NOMO-1 (cell line): ENCODE measurements around the gene NR5A1.

Source experiments
- DNase-seq, 2 experiments: peaks; one replicate each; lab custom pipeline; 2025; ENCODE audit not compliant: unreplicated experiment in 2 of 2; lab: John Stamatoyannopoulos, UW

NR5A1 gene

DNA sequence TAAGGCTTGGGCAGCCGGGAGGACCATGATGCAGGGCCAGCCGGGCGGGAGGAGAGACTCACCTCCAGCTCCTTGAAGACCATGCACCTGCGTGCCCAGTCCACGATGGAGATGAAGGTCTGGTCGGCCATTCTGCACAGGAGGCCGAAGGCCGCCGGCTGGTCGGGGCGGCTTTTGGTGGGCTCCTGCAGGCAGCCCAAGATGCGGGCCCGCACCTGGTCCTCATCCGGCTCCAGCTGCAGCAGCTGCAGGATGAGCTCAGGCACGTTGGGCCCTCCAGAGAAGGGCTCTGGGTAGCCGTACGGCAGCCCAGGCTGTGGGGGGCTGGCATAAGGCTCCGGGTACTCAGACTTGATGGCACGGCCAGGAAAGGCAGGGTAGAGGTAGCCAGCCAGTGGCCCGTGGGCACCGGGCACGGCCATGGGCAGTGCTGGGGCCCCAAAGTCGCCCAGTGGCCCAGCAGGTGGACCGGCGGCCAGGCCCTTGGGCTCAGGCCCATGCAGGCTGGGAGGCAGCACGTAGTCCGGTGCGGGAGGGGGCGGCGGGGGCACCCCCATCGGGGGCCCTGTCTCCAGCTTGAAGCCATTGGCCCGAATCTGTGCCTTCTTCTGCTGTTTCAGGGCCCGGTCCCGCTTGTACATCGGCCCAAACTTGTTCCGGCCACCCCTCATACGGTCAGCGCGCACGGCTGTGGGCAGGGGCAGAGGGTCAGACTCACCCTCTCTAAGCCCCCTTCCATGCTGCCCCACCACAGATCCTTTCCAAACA is 7.0 kb downstream of the NR5A1 start:
- no peak for DNase-seq

DNA sequence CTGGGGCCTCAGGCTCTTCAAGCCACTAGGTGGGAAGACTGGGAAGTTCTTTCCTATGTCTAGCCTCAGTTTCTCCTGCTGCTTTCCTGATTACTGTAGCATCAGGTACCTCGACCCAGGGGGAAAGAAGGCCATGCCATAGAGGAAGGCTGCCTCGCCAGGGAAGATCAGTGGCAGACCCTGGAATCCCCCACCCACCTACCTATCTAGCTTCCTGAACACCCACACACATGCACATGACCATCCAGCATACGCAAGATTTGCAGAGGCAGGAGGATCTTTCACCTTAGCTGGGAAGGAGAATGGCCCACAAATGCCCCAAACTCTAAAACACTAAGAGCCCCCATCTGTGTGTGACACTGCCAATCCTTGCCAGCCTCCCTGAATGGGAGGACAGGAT is 8.0 kb downstream of the NR5A1 start:
- no peak for DNase-seq

DNA sequence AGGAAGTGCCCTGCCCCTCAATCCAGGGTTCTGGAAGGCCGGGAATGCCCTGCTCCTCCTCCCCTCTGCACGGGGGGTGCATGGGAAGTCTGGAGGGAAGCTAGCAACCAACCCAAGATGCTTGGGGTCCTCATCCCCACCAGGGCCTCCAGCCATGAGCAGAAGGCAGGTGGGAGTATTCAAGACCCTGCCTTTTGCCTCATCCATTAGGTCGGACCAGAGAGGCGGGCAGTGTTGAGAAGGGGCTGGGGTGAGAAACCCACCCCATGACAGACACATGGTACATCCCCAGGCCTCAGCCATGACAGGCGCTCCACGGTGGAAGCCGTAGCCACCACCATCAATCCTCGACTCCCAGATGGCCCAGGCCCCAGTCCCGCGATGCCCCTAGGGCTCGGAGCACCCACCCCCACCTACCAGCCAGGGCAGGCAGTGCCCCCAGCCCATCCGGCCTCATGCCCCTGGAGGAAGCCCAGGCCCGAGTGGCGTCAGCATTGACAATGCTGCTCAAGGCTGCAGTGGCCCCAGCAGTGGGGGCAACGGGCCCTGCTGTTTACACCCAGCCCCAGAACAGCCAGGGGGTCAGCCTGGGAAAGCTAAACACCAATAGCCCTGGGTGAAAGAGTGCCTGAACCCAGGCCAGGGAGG is 8.6 kb downstream of the NR5A1 start:
- no peak for DNase-seq

DNA sequence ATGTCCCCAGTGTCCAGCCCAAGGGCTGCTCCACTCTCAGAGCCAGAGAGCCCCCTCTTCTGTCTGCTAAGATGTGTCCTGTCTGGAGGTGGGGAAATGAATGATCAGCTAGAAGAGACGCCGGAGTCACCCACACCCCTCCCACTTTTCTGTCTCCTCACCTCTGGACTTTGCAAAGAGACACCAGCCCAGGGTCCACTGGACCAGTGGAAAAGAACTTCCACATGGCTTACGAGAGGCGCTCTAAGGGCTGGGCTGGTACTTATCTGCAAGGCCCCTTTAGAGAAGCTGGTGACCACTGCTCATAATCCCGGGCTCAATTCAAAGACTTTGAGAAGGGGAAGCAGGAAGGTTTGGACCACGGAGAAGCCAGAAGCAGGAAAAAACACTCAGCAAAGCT is 9.2 kb downstream of the NR5A1 start:
- DNase-seq = no peak

DNA sequence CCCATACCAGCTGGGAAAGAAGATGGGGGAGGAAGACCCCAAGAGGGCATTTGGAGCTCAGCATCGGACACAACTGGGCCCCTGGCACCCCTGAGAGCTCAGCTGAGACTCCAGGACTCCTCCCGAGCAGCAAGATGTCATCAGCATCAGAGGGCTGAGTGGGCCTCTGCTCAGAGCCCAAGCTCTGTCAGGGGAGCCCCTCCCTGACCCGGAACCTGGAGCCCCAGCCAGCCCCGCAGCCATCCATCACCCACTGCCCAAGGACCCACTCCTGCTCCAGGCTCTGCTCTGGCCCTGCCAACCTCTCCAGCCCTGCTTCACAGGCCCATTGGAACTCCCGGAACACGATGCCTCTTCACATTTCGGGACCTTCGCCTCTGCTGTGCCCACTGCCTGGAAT is 9.8 kb downstream of the NR5A1 start:
- no peak for DNase-seq

DNA sequence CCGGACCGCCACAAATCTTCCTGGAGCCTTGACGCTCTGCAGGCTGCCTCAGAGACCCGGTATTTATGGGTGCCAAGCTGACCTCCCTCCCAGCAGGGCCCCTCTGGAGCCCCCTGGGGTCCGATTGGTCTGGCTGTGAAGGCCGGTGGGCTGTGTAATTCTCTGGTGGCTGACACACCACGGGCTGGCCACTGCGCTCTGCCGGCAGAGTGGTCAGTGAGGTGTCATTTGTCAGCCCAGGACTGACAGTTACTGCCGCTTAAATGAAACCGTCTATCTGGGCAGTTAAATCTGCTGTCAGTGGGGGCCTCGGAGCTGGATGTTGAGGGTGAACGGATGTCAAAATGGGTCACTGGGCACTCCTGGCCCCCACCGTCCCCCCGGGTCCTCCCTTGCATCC is 10.7 kb downstream of the NR5A1 start:
- no peak for DNase-seq

- no peak for DNase-seq
Measured at GRCh38 chr9:124496075-124496449, 11.1 kb downstream of the NR5A1 start.

DNA sequence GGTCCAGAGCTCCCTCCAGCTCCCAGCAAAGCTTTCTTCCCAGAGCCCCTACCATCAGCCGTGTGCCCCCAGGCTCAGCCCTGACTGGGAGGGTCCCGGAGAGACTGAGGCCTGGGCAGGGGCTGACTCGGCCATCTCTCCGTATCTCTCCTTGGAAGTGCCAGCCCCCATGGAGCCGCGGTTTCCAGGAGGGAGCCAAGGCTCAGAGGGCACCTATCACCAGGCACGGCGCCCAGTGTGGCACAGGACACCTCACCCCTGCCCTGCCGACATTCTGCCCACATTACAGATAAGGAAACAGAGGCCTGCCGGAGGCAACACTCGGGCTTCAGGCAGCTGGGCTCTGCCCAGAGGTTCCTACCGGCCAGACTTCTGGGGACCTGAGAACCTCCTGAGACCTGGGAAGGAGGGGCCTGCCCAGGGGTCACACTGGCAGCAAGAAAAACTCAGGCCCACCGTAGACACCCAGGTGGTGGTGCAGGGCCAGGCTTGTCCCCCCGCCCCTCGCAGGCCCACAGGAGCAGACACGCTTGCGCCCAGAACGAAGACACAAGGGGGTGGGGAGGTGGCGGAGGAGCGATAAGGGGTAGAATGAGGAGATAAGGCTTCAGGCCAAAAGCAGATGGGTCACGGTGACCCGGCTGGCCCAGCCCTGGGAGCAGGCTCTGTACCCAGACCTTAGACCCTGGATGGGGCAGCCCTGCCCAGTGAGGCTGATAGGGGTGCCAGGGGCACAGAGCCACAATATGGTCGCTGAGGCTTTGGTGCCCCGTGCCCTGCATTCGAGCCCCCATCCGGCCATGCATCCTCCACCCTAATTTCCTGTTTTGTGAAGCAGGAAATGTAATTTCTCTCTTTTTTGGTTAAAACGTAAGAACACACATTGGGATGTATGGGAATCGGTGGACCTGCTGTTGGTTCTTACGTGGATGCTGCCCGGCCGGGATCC is 11.8 kb downstream of the NR5A1 start:
- DNase-seq = no peak

DNA sequence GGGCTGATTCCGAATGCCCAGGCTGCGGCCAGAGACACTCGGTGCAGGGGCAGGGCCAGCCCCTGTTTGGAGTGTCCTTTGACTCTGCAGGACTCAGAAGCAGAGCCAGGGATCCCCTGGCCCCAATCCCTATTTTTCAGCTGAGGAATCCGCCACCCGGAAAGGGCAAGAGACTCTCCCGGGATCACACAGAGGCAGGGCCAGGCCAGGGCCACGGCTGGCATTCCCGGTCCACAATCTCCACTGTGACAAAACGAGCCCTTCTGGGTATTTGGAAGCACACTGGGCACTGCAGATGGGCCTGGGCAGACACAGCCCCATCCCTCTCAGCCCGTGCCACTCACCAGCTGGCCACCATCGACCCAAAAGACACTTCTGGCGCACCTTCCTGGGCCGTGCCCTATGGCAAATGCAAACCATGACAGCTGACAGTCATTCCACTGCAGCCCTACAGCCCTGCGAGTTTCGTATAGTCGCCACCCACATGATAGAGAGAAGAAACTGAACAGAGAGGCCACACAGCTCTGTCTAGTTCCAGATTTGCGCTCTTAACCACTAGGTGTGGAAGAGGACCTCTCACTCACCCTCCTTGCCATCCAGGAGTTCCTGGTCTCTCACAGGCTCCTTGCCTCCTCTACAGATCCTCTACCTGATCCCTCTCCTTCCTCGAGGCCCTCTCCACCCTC is 13.3 kb downstream of the NR5A1 start:
- DNase-seq = no peak

- DNase-seq = no peak
Measured at GRCh38 chr9:124493218-124493617, 14.0 kb downstream of the NR5A1 start.

DNA sequence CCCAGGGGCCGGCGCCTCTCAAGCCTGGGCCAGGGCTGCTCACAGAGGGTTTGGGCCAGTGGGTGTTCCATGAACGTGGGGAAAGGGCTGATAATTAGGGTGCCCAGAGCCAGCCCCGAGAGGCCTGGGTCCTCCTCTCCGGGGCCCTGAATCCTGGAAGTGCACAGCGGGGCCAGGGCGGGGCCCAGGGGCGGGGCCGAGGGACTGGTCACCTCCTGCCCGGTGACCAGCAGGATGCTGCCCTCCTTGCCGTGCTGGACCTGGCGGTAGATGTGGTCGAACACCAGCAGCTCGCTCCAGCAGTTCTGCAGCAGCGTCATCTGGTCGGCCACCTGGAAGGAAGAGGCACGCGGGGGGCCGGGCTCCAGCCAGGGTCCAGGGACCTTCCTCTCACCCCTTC is 14.4 kb downstream of the NR5A1 start:
- DNase-seq = no peak

DNA sequence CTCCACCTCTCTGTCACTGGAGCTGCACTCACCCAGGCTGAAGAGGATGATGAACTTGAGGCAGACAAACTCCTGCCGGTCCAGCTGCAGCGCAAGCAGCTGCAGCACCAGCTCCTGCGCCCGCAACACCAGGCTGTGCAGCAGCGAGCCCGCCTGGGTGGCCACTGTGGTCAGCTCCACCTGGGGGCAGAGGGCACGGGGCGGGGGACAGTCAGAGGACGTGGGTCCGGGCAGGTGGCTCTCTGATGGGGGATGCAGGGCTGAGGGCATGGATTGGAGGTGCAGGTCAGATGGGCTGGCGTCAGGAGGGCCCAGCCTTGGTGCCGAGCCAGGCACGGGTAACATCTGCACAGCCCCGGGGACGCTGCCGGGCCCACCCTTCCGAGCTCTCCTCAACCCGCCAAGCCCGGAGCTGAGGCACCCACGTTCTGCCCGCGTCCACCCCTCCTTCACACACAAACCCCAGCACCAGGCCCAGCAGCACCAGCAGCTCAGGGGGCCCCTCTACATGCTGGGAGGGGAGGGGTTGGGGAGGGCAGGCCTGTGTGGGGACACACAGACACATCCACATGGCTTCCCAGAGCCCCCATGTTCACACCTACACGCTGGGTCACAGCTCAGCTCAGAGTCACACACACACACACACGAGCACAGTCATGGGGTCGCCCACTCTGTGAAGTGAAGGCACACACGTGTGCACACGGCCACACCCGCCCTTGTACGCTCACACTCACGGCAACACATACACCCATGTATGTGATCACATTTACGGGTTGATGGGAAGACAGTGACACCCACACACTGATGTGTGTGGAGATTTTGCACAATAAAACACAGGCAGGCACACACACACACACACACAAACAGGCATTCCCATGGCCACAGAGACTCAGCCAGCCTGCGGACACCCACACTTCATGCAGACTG is 15.9 kb downstream of the NR5A1 start:
- DNase-seq = no peak

- no peak for DNase-seq
Measured at GRCh38 chr9:124490004-124490403, 17.2 kb downstream of the NR5A1 start.

GRCh38 chr9:124489222-124489621 is 18.0 kb downstream of the NR5A1 start:
- no peak for DNase-seq

- no peak for DNase-seq
Measured at GRCh38 chr9:124488641-124489210, 18.5 kb downstream of the NR5A1 start.

DNA sequence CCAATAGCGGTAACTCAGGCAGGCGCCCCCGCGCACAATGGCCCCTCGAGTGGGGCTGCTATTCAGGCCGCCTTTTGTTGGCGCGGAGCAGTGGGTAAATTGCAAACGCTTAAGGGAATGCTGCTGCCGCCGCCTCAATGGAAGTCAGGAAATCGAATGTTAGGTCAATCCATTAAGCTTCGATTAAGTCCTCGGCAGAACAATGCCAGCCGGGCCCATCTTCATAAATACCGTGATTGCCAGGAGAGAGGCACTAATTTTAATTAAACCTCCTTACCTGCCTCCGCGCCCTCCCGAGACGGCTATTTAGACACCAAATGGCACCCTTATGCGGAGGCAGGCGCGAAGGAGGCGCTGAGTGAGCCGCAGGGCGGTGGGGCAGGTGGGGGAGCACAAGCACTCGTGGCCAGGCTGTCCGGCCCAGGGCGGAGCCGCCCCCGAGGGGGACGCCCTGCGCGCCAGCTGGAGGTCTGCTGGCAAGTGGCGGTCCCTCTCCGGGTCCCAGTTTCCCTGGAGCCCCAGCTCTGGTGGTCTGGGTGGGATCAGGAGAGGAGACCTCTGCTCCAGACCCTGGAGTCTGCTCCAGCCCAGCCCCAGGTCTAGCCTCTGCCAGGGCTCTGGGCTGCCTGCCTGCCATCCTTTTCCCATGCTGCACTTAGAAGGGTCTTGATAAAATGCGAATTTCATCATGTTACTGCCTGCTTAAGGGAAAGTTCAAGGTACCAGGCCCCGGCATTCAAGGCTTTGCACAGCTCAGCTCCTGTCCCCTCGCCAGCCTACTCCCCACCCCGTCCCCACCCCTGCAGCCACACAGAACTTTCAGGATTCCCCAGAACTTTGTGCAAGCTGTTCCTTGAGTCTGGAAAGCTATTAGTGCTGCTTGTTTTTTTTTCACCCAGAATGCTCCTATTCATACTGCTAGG is 19.7 kb downstream of the NR5A1 start:
- DNase-seq = no peak

GRCh38 chr9:124486778-124487259 is 20.4 kb downstream of the NR5A1 start:
- no peak for DNase-seq

DNA sequence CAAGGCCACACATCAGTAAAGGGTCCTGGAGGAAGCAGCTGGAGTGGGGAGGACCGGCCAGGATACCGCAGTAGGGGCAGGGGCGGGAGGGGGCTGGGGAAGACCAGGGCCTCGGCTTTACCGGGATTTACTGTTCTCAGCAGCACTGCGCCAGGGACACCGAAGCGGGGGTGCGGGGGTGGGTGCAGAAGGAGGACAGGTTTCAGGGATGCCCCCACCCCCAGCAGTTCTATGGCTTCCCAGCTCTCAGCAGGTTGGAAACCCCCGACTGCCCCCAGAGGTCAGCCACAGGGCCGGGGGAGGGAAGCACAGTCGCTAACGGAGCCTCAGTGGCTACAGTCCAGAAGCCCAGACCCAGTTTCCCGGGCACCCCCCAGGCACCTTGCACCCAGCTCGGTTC is 21.3 kb downstream of the NR5A1 start:
- DNase-seq = no peak
